ENCODE data around the gene FAAP100. TPM values are rescaled to one million over a fixed set of nuclear protein-coding genes. Genes with fewer than 3 reads are reported as not detected.

Gene FAAP100
- total and polyA plus RNA-seq, 2 donors (not counting 1 experiment from before 2014, with no cell fraction given), result 62.0 to 72.7 TPM

GRCh38 chr17:81518785-81519283 lies 33.3 kb downstream of the FAAP100 start:
- intact Hi-C loops (cut with micrococcal nuclease), result loop anchor here (1.0 to 10.0 kb wide), 5 partner anchors 82 to 1257 kb away; partner anchors contain the start of genes P4HB, RNF213 and SLC38A10
- Histone ChIP-seq H3K4me1 (ENCODE audit: control insufficient read depth in 2 of 2, insufficient read depth in 2 of 2, low read length in 2 of 2) (peaks cover 37 to 59% of the 10 kb centered on the region in 2 donors), H3K4me3 (ENCODE audit: control extremely low read depth in 1 of 5, extremely low read depth in 1 of 5, insufficient read depth in 1 of 5, low read depth in 2 of 5, low read length in 4 of 5) (peak overlapping the region in 4 of 5 experiments; percentile 47 to 94 (median 64)), H4K20me1 (ENCODE audit: control insufficient read depth, insufficient read depth, low read length, poor library complexity, severe bottlenecking) (peaks cover 16% of the 10 kb centered on the region), H3K36me3 (replicated peaks in 1 of 2; ENCODE audit: control extremely low read depth in 1 of 2, control insufficient read depth in 1 of 2, extremely low read depth in 1 of 2, insufficient read depth in 2 of 2, low read length in 1 of 2) (peaks cover 0 to 6% of the 10 kb centered on the region in 2 experiments), H3K79me2 (ENCODE audit: control insufficient read depth, insufficient read depth, low read length) (peaks cover 60% of the 10 kb centered on the region), H3K27ac (ENCODE audit: low read length in 2 of 2) (peak overlapping the region; percentile 97 to 98), H3K9ac (ENCODE audit: low read length) (peak overlapping the region; percentile 87), H2AFZ (ENCODE audit: insufficient read depth, low read depth, low read length, poor library complexity, severe bottlenecking) (peak overlapping the region; percentile 87), H3K9me3 (ENCODE audit: control extremely low read depth in 1 of 3, control insufficient read depth in 2 of 3, insufficient read depth in 1 of 3, low read length in 2 of 3) (no peaks in the 10 kb centered on the region), H3K27me3 (replicated peaks in 1 of 4; ENCODE audit: control extremely low read depth in 1 of 4, control insufficient read depth in 3 of 4, insufficient read depth in 4 of 4, low read length in 3 of 4) (no peaks in the 10 kb centered on the region), H3K4me2 (replicated peaks; ENCODE audit: low read depth, low read length, poor library complexity, severe bottlenecking) (peak overlapping the region; percentile 99)
- H3K4me3 Mint-ChIP-seq, result peak overlapping the region; percentile 98
- no peak for TF ChIP-seq CTCF (IDR thresholded peaks at IDR 0.05)
- TF ChIP-seq EZH2 (IDR thresholded peaks at IDR 0.05; ENCODE audit: borderline replicate concordance, insufficient read depth, low read depth, low read length, poor library complexity, severe bottlenecking), result no peak
- no peaks in the 10 kb centered on the region for H3K27me3 Mint-ChIP-seq
- H3K9me3 Mint-ChIP-seq (ENCODE audit: insufficient read depth), result no peaks in the 10 kb centered on the region
- WGBS (ENCODE audit: insufficient coverage), result 1% methylated on average over 47 of the region's 47 CpGs
- ATAC-seq (ENCODE audit: low read depth) (no peak), DNase-seq (peak; percentile 72)
- ChIA-PET POLR2A (interaction anchor here (0.5 to 3.0 kb wide), 7 partner anchors 10 to 134 kb away, joined by 3 to 32 read pairs (median 13); partner anchors contain the start of gene FAAP100), CTCF (interaction anchor here (1.1 to 7.3 kb wide), 15 partner anchors 9 to 266 kb away, joined by 3 to 75 read pairs (median 6); partner anchors contain the start of gene FAAP100)
- H3K4me1 Mint-ChIP-seq, result peaks cover 42% of the 10 kb centered on the region
- peak overlapping the region; percentile 99 for H3K27ac Mint-ChIP-seq

Data from B cell (primary cell).